Adrenal gland (tissue), 5 donors: ENCODE data around the gene NFYC.

Experiments used
- POLR2A ChIP-seq, 2 donors: fragments of 450-650 bp; IDR thresholded peaks; one replicate each; pipeline ENCODE4 v1.6.1; 2017; ENCODE audit warnings: antibody characterized with exemption in 2 of 2, mild to moderate bottlenecking in 2 of 2, moderate library complexity in 1 of 2
- TF ChIP-seq, protein P1 (sequence below), 6 experiments: fragments of 450-650 bp in 4 of 6; fragments of 200-600 bp in 2 of 6; sonication (generic) in 1 of 6; IDR thresholded peaks; 1 replicate in 5 of 6; 2 replicates in 1 of 6; pipeline versions ENCODE4 v1.5.1 to v1.8.0; 2016 to 2021; ENCODE audit warnings: antibody characterized with exemption in 6 of 6, mild to moderate bottlenecking in 2 of 6, moderate library complexity in 1 of 6
- donor health status: DM: no; HTN: no; CAD: no.

DNA sequence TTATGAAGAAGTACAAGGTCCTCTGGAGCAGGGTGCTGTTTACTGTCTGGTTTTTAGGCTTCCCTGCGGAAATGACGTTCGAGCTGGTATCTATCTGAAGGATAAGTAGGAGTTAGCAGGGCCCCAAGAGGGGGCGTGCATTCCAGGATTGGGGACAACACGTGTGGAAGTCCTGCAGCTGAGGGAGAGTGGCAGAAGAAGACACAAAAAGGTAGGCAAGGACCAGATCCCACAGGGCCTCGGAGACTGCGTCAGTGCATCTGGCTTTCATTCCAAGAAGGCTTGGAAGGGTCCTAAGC lies 31.9 kb upstream of the NFYC start:
- TF ChIP-seq, protein P1, sequence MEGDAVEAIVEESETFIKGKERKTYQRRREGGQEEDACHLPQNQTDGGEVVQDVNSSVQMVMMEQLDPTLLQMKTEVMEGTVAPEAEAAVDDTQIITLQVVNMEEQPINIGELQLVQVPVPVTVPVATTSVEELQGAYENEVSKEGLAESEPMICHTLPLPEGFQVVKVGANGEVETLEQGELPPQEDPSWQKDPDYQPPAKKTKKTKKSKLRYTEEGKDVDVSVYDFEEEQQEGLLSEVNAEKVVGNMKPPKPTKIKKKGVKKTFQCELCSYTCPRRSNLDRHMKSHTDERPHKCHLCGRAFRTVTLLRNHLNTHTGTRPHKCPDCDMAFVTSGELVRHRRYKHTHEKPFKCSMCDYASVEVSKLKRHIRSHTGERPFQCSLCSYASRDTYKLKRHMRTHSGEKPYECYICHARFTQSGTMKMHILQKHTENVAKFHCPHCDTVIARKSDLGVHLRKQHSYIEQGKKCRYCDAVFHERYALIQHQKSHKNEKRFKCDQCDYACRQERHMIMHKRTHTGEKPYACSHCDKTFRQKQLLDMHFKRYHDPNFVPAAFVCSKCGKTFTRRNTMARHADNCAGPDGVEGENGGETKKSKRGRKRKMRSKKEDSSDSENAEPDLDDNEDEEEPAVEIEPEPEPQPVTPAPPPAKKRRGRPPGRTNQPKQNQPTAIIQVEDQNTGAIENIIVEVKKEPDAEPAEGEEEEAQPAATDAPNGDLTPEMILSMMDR (IDR thresholded peaks at IDR 0.05) = no peak
- no peak for TF ChIP-seq POLR2A (IDR thresholded peaks at IDR 0.05)
